MCF 10A (cell line): ENCODE measurements around the gene SLC30A2. TPM values are rescaled to one million over a fixed set of nuclear protein-coding genes. Genes with fewer than 3 reads are reported as not detected.
"Not testable (repeated sequence)": the region's sequence is repeated elsewhere in the genome, so short reads cannot be mapped to it uniquely, and the experiment has no call there.

Experiments used
- Bru-seq: library from RNA; stranded (reverse); fragments of 400-500 nt; gene quantifications from one replicate; lab custom pipeline; 2021; lab: Mats Ljungman, UMichigan
- BruChase-seq, 2 experiments: library from RNA; stranded (reverse); fragments of 400-500 nt; gene quantifications; one replicate each; lab custom pipeline; 2021; lab: Mats Ljungman, UMichigan
- BruUV-seq: library from RNA; stranded (reverse); fragments of 400-500 nt; replicated peaks from 2 replicates; lab custom pipeline; 2021; lab: Mats Ljungman, UMichigan
- CTCF ChIA-PET: fragments of 300-600 bp; sonication (Branson Sonifier 250); formaldehyde crosslinking; extraction: SDS; loops from one replicate; lab custom pipeline; 2021; ENCODE audit warnings: antibody characterized with exemption, inconsistent platforms; lab: Yijun Ruan, JAX
- POLR2A ChIA-PET: fragments of 300-600, 350-650 bp; sonication (Branson Sonifier 250); formaldehyde crosslinking; extraction: SDS; loops from one replicate; lab custom pipeline; 2020; ENCODE audit warnings: antibody characterized with exemption, inconsistent platforms; lab: Yijun Ruan, JAX
- DNase-seq: peaks from one replicate; pipeline ENCODE4 v3.0.0-alpha.2; 2018; ENCODE audit not compliant: unreplicated experiment
- H3K27ac Mint-ChIP-seq: one replicate; pipeline ENCODE4 v1.8.0; 2022; ENCODE audit warnings: mild to moderate bottlenecking, low read depth, mixed read lengths; ENCODE audit not compliant: unreplicated experiment
- H3K27me3 Mint-ChIP-seq: one replicate; pipeline ENCODE4 v1.8.0; 2022; ENCODE audit warnings: mixed read lengths; ENCODE audit not compliant: insufficient read depth, unreplicated experiment
- H3K36me3 Mint-ChIP-seq: one replicate; pipeline ENCODE4 v1.8.0; 2022; ENCODE audit warnings: mild to moderate bottlenecking, moderate library complexity, mixed read lengths; ENCODE audit not compliant: insufficient read depth, unreplicated experiment
- H3K4me1 Mint-ChIP-seq: one replicate; pipeline ENCODE4 v1.8.0; 2022; ENCODE audit warnings: mixed read lengths; ENCODE audit not compliant: insufficient read depth, unreplicated experiment
- H3K4me3 Mint-ChIP-seq: one replicate; pipeline ENCODE4 v1.8.0; 2022; ENCODE audit warnings: mild to moderate bottlenecking, moderate library complexity, mixed read lengths; ENCODE audit not compliant: unreplicated experiment
- H3K9me3 Mint-ChIP-seq: one replicate; pipeline ENCODE4 v1.8.0; 2022; ENCODE audit warnings: mixed read lengths; ENCODE audit not compliant: unreplicated experiment
- intact Hi-C: fragments of 100-400 bp; cut with micrococcal nuclease; formaldehyde crosslinking; loops from 2 replicates; pipeline ENCODE4 v1.14.1; 2022
- long read RNA-seq: library from polyadenylated mRNA; stranded (forward); transcript quantifications from one replicate; pipeline ENCODE4 v2.0.0, GENCODE V29; 2022
- total RNA-seq: library from RNA; stranded (reverse); gene quantifications from 2 replicates; pipeline ENCODE4 v1.2.3, GENCODE V29; 2022
- TF ChIP-seq, protein P1 (sequence below): fragments of 200-600 bp; IDR thresholded peaks from one replicate; pipeline ENCODE4 v1.8.0; 2022; ENCODE audit warnings: antibody characterized with exemption, mild to moderate bottlenecking; ENCODE audit not compliant: unreplicated experiment

The SLC30A2 gene, protein sequence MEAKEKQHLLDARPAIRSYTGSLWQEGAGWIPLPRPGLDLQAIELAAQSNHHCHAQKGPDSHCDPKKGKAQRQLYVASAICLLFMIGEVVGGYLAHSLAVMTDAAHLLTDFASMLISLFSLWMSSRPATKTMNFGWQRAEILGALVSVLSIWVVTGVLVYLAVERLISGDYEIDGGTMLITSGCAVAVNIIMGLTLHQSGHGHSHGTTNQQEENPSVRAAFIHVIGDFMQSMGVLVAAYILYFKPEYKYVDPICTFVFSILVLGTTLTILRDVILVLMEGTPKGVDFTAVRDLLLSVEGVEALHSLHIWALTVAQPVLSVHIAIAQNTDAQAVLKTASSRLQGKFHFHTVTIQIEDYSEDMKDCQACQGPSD
- total RNA-seq (not detected in 2 replicates), Bru-seq, nascent RNA (not detected), BruChase-seq, experiment 1, labeled RNA remaining after a 6-hour chase (not detected), BruChase-seq, experiment 2, labeled RNA remaining after a 2-hour chase (not detected)
- long read RNA-seq, result 0 reads

DNA sequence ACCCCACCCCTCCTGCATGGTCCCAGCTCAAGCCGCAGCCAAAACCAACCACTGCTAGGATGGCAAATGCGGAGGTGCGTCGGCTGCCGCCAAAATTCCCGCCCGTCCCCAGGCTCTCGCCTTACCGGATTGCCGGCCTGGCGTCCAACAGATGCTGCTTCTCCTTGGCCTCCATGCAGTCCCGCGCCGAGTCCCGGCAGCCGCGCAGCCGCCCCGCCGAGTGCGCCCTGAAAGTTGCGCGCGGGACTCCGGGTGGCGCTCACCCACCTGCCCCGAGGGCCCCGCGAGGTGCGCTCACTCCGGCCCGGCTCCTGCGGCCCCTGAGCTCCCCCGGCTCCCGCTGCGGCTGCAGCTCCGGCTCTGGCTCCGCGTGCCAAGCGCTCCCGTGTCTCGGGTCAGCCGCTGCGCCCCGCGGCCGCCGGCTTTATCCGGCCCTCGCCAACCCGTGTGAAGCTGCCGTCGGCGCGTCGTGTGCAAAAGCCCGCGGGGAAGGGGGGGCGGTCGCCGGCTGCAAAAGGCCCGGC lies at the start of gene SLC30A2:
Gene SLC30A2 (minus strand): TSS at position 397 of the 524 bp plus-strand sequence. CDS start 222 bp downstream, at position 175.
- POLR2A ChIA-PET, result no interaction called here

DNA sequence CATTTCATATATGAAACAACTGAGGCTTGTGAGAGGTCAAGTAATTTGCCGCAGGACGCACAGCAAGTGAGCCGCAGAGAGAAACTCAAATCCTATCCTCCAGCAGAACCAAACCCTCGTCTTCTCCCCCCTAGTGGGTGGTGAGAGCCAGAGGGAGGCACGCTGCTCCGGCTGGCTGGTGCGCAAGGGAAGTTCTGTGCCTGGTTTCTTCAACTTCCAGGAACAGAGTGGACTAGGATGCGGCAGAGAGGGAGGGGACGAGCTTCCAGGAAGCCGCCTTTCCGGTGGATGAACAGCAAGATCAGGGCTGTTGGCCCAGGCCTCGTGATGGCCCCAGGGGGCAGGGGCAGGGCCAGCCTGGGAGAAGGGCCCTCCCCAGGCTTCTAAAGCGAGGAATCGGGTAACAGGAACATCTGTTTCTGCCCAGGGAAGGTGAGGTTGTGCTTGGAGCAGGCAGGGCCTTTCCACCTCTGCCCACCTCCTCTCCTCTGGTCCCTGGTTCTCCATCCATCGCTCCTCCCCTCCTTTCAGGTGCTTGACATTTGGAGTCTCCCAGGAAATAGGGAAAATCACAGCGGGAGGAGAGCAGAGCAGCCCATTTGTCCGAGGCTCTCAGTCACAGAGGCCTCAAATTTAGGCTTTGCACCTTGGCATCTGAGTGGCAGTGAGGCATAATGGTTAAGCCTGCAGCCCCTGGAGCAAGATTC lies 48.9 kb upstream of the SLC30A2 start:
- TF ChIP-seq, protein P1, sequence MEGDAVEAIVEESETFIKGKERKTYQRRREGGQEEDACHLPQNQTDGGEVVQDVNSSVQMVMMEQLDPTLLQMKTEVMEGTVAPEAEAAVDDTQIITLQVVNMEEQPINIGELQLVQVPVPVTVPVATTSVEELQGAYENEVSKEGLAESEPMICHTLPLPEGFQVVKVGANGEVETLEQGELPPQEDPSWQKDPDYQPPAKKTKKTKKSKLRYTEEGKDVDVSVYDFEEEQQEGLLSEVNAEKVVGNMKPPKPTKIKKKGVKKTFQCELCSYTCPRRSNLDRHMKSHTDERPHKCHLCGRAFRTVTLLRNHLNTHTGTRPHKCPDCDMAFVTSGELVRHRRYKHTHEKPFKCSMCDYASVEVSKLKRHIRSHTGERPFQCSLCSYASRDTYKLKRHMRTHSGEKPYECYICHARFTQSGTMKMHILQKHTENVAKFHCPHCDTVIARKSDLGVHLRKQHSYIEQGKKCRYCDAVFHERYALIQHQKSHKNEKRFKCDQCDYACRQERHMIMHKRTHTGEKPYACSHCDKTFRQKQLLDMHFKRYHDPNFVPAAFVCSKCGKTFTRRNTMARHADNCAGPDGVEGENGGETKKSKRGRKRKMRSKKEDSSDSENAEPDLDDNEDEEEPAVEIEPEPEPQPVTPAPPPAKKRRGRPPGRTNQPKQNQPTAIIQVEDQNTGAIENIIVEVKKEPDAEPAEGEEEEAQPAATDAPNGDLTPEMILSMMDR, result no peak
- Mint-ChIP-seq H3K4me1 (peaks cover 6% of the 10 kb centered on the region), H3K27me3 (peaks cover 29% of the 10 kb centered on the region), H3K4me3 (no peak overlapping the region), H3K9me3 (no peaks in the 10 kb centered on the region), H3K27ac (no peak overlapping the region), H3K36me3 (no peaks in the 10 kb centered on the region)
- POLR2A ChIA-PET, result no interaction called here
- CTCF ChIA-PET, result no interaction called here
- no TSS peak for BruUV-seq
- intact Hi-C loops, result no loop called here
- DNase-seq, result no peak

More for the DNA sequence above, at the start of gene SLC30A2:
- no TSS peak for BruUV-seq
- no peak for DNase-seq
- H3K36me3 Mint-ChIP-seq, result no peaks in the 10 kb centered on the region
- H3K4me1 Mint-ChIP-seq, result no peaks in the 10 kb centered on the region
- CTCF ChIA-PET, result interaction anchor here (0.7 to 1.4 kb wide), 2 partner anchors 9 to 55 kb away, joined by 3 read pairs; no protein-coding TSS in a partner anchor
- H3K27ac Mint-ChIP-seq, result no peak within 1 kb of the TSS
- TF ChIP-seq, protein P1, result no peak
- no peaks in the 10 kb centered on the region for H3K9me3 Mint-ChIP-seq
- intact Hi-C loops, result no loop called here
- H3K27me3 Mint-ChIP-seq, result peaks cover 50% of the 10 kb centered on the region
- no peak within 1 kb of the TSS for H3K4me3 Mint-ChIP-seq

DNA sequence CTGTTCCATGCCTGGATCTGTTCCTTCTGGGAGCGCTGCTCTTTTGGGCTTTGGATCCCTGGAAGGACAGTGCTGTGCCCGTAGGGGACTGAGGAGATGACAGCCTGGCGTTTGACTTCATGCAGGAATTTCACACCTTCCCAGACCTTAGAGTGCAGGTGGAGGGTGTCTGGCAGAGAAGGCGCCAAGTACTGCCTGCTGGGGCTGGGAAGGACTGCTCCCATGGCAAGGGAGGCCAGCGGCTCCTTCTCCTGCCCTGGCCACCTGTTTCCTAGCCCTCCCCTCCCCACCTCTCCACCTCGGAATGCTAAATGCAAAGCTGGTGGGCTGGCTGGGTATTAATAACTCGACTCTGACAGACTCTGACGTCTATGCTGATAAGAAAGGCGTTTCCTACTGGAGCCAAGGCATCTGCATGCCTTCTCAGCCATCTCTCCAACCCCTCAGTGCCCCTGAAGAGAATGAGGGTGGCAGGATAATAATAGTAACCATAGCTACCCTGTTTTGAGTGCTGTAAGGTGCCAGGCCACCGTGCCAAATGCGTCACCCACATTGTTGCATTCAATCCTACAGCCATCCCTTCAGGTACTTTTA lies 48.3 kb upstream of the SLC30A2 start:
- ChIA-PET POLR2A (no interaction called here), CTCF (no interaction called here)
- Mint-ChIP-seq H3K4me3 (no peak overlapping the region), H3K9me3 (no peaks in the 10 kb centered on the region), H3K4me1 (peaks cover 6% of the 10 kb centered on the region), H3K36me3 (no peaks in the 10 kb centered on the region), H3K27me3 (peaks cover 29% of the 10 kb centered on the region), H3K27ac (no peak overlapping the region)
- intact Hi-C loops, result no loop called here
- TF ChIP-seq, protein P1, result no peak
- DNase-seq, result no peak
- no TSS peak for BruUV-seq

DNA sequence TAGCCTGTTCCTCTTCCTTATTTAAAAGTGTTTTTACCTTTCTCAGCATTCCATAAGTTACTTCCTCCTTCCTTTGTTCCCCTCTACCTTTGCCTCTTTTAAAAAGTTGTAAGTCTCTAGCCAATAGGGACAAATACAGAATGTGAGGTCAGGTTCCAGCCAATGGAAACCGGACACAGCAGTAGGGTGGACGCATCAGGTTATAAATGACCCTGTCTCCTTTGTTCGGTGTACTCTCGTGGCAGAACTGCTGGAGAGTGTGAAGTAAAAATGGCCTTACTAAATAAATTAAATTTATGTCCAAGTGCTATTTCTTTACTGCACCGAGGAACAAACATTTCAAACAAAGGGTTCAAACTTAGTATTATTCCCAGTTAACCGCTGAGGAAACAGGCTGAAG lies 47.7 kb upstream of the SLC30A2 start:
- POLR2A ChIA-PET, H3K27ac Mint-ChIP-seq, DNase-seq, BruUV-seq, intact Hi-C loops, H3K4me1 Mint-ChIP-seq, CTCF ChIA-PET, H3K36me3 Mint-ChIP-seq, H3K4me3 Mint-ChIP-seq, H3K9me3 Mint-ChIP-seq: not testable (repeated sequence)
- H3K27me3 Mint-ChIP-seq, result peaks cover 29% of the 10 kb centered on the region
